Smooth muscle cell (in vitro differentiated cells): ENCODE measurements around the gene CEP57L1. TPM values are rescaled to one million over a fixed set of nuclear protein-coding genes. Genes with fewer than 3 reads are reported as not detected.

Experiments
- DNase-seq: peaks from one replicate; lab custom pipeline; 2025; ENCODE audit not compliant: unreplicated experiment; lab: John Stamatoyannopoulos, UW
- H2AFZ ChIP-seq: fragments of 200-600 bp; sonication (generic); 2 replicates; pipeline ENCODE4 v1.6.0; 2016; ENCODE audit warnings: antibody characterized with exemption, low read depth, mild to moderate bottlenecking
- H3F3A ChIP-seq: fragments of 200-600 bp; sonication (generic); 2 replicates; pipeline ENCODE4 v1.6.0; 2017; ENCODE audit warnings: antibody characterized with exemption, low read depth
- H3K27ac ChIP-seq: fragments of 200-600 bp; sonication (generic); 2 replicates; pipeline ENCODE4 v1.5.1; 2016; ENCODE audit warnings: low read depth, mild to moderate bottlenecking
- H3K27me3 ChIP-seq: fragments of 200-600 bp; sonication (generic); 2 replicates; pipeline ENCODE4 v1.6.1; 2016; ENCODE audit warnings: low read depth, mild to moderate bottlenecking
- H3K36me3 ChIP-seq: fragments of 200-600 bp; sonication (generic); 2 replicates; pipeline ENCODE4 v1.5.1; 2016; ENCODE audit warnings: low read depth
- H3K4me1 ChIP-seq: fragments of 200-600 bp; sonication (generic); 2 replicates; pipeline ENCODE4 v1.5.1; 2016; ENCODE audit warnings: low read depth
- H3K4me2 ChIP-seq: fragments of 200-600 bp; sonication (generic); 2 replicates; pipeline ENCODE4 v1.6.0; 2016; ENCODE audit warnings: mild to moderate bottlenecking
- H3K4me3 ChIP-seq: fragments of 200-600 bp; sonication (generic); 2 replicates; pipeline ENCODE4 v1.5.1; 2016; ENCODE audit warnings: mild to moderate bottlenecking
- H3K79me2 ChIP-seq: fragments of 200-600 bp; sonication (generic); 2 replicates; pipeline ENCODE4 v1.6.0; 2016; ENCODE audit warnings: low read depth, mild to moderate bottlenecking
- H3K9ac ChIP-seq: fragments of 200-600 bp; sonication (generic); 2 replicates; pipeline ENCODE4 v1.6.0; 2016; ENCODE audit warnings: low read depth
- H3K9me3 ChIP-seq: fragments of 200-600 bp; sonication (generic); replicated peaks from 2 replicates; pipeline ENCODE4 v1.5.1; 2016; ENCODE audit warnings: low read depth
- H4K20me1 ChIP-seq: fragments of 200-600 bp; sonication (generic); 2 replicates; pipeline ENCODE4 v1.6.0; 2016; ENCODE audit warnings: low read depth
- WGBS: methylation state at CpG from one replicate; pipeline ENCODE4 v1.1.7; 2016; ENCODE audit warnings: low lambda C conversion rate; 5-methylcytosine and 5-hydroxymethylcytosine counted together
- polyA plus RNA-seq: library from polyadenylated mRNA; unstranded; fragments of >200 nt; fragmentation: Nextera tagmentation; extraction: Ambion mirVana; gene quantifications from 2 replicates; pipeline ENCODE4 v1.2.1, GENCODE V29; 2016
- total RNA-seq: library from RNA; depleted of rRNA; stranded (reverse); fragments of >200 nt; gene quantifications from 2 replicates; pipeline ENCODE4 v1.2.3, GENCODE V29; 2014
- TF ChIP-seq, protein P1 (sequence below): fragments of 200-600 bp; sonication (generic); IDR thresholded peaks from 2 replicates; pipeline ENCODE4 v1.5.1; 2017; ENCODE audit warnings: borderline replicate concordance, mild to moderate bottlenecking, antibody characterized with exemption; ENCODE audit not compliant: insufficient read depth, poor library complexity, severe bottlenecking

Gene CEP57L1
- total and polyA plus RNA-seq, 2 experiments from 2014 or later = 24.0 to 36.8 TPM

DNA sequence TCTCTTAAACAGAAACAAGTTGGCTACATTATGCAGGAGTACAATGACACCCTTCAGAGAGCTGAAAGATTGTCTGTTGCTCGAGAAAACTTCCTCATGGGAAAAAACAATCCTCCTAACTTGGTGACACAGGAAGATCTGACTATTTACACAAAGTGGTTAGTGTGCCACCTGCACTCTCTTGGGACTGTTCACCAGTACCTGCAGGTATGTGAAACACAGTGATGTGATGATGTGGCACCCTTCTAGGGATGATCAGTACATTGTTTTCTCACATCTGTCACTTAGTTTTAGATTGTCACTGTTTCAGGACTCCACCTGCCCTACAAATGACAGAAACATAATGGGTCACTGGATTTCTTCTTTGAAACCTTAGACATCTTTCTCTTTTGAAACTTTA lies 101.8 kb downstream of the CEP57L1 start:
- WGBS = 82% methylated on average over 1 of the region's 1 CpG
- H4K20me1 ChIP-seq = no peaks in the 10 kb centered on the region
- H3K4me2 ChIP-seq = no peak overlapping the region
- H3K9ac ChIP-seq = no peak overlapping the region
- H3F3A ChIP-seq = no peaks in the 10 kb centered on the region
- no peaks in the 10 kb centered on the region for H3K9me3 ChIP-seq
- no peak for DNase-seq
- H3K27ac ChIP-seq = no peak overlapping the region
- no peaks in the 10 kb centered on the region for H3K36me3 ChIP-seq
- no peaks in the 10 kb centered on the region for H3K4me1 ChIP-seq
- H3K79me2 ChIP-seq = no peaks in the 10 kb centered on the region
- no peak overlapping the region for H3K4me3 ChIP-seq
- no peaks in the 10 kb centered on the region for H3K27me3 ChIP-seq
- no peak overlapping the region for H2AFZ ChIP-seq
- TF ChIP-seq, protein P1, sequence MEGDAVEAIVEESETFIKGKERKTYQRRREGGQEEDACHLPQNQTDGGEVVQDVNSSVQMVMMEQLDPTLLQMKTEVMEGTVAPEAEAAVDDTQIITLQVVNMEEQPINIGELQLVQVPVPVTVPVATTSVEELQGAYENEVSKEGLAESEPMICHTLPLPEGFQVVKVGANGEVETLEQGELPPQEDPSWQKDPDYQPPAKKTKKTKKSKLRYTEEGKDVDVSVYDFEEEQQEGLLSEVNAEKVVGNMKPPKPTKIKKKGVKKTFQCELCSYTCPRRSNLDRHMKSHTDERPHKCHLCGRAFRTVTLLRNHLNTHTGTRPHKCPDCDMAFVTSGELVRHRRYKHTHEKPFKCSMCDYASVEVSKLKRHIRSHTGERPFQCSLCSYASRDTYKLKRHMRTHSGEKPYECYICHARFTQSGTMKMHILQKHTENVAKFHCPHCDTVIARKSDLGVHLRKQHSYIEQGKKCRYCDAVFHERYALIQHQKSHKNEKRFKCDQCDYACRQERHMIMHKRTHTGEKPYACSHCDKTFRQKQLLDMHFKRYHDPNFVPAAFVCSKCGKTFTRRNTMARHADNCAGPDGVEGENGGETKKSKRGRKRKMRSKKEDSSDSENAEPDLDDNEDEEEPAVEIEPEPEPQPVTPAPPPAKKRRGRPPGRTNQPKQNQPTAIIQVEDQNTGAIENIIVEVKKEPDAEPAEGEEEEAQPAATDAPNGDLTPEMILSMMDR = no peak

DNA sequence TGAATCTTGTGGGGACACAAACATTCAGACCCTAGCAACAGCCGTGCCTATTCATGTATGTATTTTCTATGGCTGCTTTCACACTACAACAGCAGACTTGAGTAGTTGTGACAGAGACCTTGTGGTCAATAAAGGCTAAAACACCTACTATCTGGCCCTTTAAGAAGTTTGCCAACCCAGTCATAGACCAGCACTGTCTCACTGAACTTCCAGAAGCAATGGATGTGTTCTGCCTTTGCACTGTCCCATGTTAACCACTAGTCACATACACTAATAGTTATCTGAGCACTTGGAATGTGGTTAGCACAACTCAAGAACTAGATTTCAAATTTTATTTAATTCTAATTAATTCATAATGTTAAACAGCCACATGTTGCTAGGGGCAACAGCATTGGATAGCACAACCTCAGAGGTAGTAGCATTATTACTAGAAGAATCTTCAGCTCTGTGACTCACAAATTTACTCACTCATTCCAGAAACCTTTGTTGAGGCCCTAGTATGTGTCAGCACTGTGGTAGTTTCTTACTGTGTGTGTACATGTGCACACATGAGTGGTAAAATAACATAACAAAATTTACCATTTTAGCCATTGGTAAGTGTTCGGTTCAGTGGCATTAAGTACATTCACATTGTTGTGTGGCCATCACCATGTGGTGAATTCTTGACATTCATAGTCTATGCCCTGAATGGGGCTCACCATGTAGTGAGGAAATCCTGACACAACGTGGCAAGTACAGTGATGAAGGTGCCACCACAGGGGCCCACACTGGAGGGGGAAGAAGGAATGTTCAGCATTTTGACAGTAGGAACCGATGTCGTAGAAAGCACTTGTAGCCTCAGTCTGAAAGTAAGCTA lies 107.3 kb downstream of the CEP57L1 start:
- H3K9me3 ChIP-seq = no peaks in the 10 kb centered on the region
- no peak overlapping the region for H3K27ac ChIP-seq
- H3K4me2 ChIP-seq = no peak overlapping the region
- 87% methylated on average over 5 of the region's 5 CpGs for WGBS
- H3K79me2 ChIP-seq = no peaks in the 10 kb centered on the region
- no peaks in the 10 kb centered on the region for H3K36me3 ChIP-seq
- no peaks in the 10 kb centered on the region for H3K27me3 ChIP-seq
- H3K9ac ChIP-seq = no peak overlapping the region
- H4K20me1 ChIP-seq = no peaks in the 10 kb centered on the region
- H3K4me1 ChIP-seq = no peaks in the 10 kb centered on the region
- H3K4me3 ChIP-seq = no peak overlapping the region
- H2AFZ ChIP-seq = no peak overlapping the region
- TF ChIP-seq, protein P1 = no peak
- no peak for DNase-seq
- no peaks in the 10 kb centered on the region for H3F3A ChIP-seq

DNA sequence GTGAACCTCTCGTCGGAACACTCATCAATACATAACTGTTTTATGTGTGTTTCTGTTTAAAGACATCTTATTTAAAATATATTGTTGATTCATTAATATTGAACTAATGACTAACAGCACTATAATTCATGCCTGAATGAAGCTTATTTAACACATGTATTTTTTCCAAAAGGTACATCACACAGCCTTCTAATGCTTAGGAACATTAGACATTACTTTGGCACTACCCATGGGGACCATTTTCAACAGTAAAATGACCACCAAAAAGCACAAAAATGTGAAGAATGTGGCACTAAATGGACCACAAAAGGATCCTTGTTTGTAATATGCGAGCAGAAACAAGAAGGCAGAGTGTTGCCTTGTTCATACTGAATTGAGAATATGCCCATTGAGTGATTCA lies 109.2 kb downstream of the CEP57L1 start:
- 84% methylated on average over 3 of the region's 3 CpGs for WGBS
- DNase-seq = no peak
- TF ChIP-seq, protein P1 = no peak
- H3K9ac ChIP-seq = no peak overlapping the region
- no peak overlapping the region for H3K27ac ChIP-seq
- no peak overlapping the region for H3K4me2 ChIP-seq
- no peaks in the 10 kb centered on the region for H3K9me3 ChIP-seq
- H3K36me3 ChIP-seq = no peaks in the 10 kb centered on the region
- H3K27me3 ChIP-seq = no peaks in the 10 kb centered on the region
- no peaks in the 10 kb centered on the region for H3K79me2 ChIP-seq
- no peaks in the 10 kb centered on the region for H4K20me1 ChIP-seq
- H3K4me1 ChIP-seq = no peaks in the 10 kb centered on the region
- no peak overlapping the region for H3K4me3 ChIP-seq
- no peak overlapping the region for H2AFZ ChIP-seq
- no peaks in the 10 kb centered on the region for H3F3A ChIP-seq

DNA sequence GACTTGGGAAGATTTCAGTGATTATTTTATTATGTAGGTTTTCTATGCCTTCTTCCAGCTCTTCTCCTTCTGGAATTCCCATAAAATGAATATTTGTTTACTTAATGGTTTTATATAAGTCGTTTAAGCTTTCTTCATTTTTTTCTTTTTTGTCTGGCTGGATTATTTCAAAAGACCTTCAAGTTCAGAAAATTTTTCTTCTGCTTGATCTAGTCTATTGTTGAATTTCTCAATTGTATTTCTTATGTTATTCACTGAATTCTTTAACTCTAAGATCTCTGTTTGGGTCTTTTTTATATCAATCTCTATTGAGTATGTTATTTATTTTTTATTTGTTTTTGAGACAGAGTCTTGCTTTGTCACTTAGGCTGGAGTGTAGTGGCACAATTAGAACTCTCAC lies 117.4 kb downstream of the CEP57L1 start:
- Histone ChIP-seq H3K9ac (no peak overlapping the region), H3K4me2 (no peak overlapping the region), H3K4me1 (no peaks in the 10 kb centered on the region), H2AFZ (no peak overlapping the region), H3K4me3 (no peak overlapping the region), H3F3A (no peaks in the 10 kb centered on the region), H3K79me2 (no peaks in the 10 kb centered on the region), H3K36me3 (no peaks in the 10 kb centered on the region), H3K27ac (no peak overlapping the region), H3K9me3 (no peaks in the 10 kb centered on the region), H4K20me1 (no peaks in the 10 kb centered on the region), H3K27me3 (no peaks in the 10 kb centered on the region)
- WGBS = 74% methylated on average over 1 of the region's 1 CpG
- DNase-seq = no peak
- TF ChIP-seq, protein P1 = no peak
